Measurements from ENCODE around the gene OSTN. TPM values are rescaled to one million over a fixed set of nuclear protein-coding genes. Genes with fewer than 3 reads are reported as not detected.
"Not testable (repeated sequence)": the region's sequence is repeated elsewhere in the genome, so short reads cannot be mapped to it uniquely, and the experiment has no call there.

Gene OSTN
- total RNA-seq, 1 donor from 2014 or later = 3.8 TPM

- H3K4me3 Mint-ChIP-seq (ENCODE audit: unreplicated experiment) = no peak overlapping the region
- TF ChIP-seq CTCF (IDR thresholded peaks at IDR 0.05; ENCODE audit: partially characterized antibody, unreplicated experiment) = no peak
- no peak for DNase-seq
- peaks cover 16% of the 10 kb centered on the region for H3K36me3 Mint-ChIP-seq (ENCODE audit: unreplicated experiment)
- H3K4me1 Mint-ChIP-seq (ENCODE audit: low read depth, unreplicated experiment) = no peaks in the 10 kb centered on the region
- H3K27ac Mint-ChIP-seq (ENCODE audit: unreplicated experiment) = no peak overlapping the region
- peaks cover 2% of the 10 kb centered on the region for H3K27me3 Mint-ChIP-seq (ENCODE audit: unreplicated experiment)
- no peaks in the 10 kb centered on the region for H3K9me3 Mint-ChIP-seq (ENCODE audit: unreplicated experiment)
Observed at GRCh38 chr3:191268737-191269136, 69.7 kb downstream of the OSTN start.

GRCh38 chr3:191269289-191270085, 70.4 kb downstream of the OSTN start:
- no peak overlapping the region for H3K27ac Mint-ChIP-seq (ENCODE audit: unreplicated experiment)
- H3K4me1 Mint-ChIP-seq (ENCODE audit: low read depth, unreplicated experiment) = no peaks in the 10 kb centered on the region
- no peak overlapping the region for H3K4me3 Mint-ChIP-seq (ENCODE audit: unreplicated experiment)
- H3K9me3 Mint-ChIP-seq (ENCODE audit: unreplicated experiment) = no peaks in the 10 kb centered on the region
- DNase-seq = no peak
- peaks cover 16% of the 10 kb centered on the region for H3K36me3 Mint-ChIP-seq (ENCODE audit: unreplicated experiment)
- TF ChIP-seq CTCF (IDR thresholded peaks at IDR 0.05; ENCODE audit: partially characterized antibody, unreplicated experiment) = no peak
- H3K27me3 Mint-ChIP-seq (ENCODE audit: unreplicated experiment) = peaks cover 2% of the 10 kb centered on the region

- not testable (repeated sequence) for DNase-seq; H3K4me3 Mint-ChIP-seq (ENCODE audit: unreplicated experiment); H3K27ac Mint-ChIP-seq (ENCODE audit: unreplicated experiment); H3K36me3 Mint-ChIP-seq (ENCODE audit: unreplicated experiment); H3K9me3 Mint-ChIP-seq (ENCODE audit: unreplicated experiment); H3K27me3 Mint-ChIP-seq (ENCODE audit: unreplicated experiment)
- H3K4me1 Mint-ChIP-seq (ENCODE audit: low read depth, unreplicated experiment) = peaks cover 11% of the 10 kb centered on the region
Observed at GRCh38 chr3:191275244-191275643, 76.2 kb downstream of the OSTN start.

- Mint-ChIP-seq H3K4me1 (ENCODE audit: low read depth, unreplicated experiment) (peaks cover 15% of the 10 kb centered on the region), H3K9me3 (ENCODE audit: unreplicated experiment) (no peaks in the 10 kb centered on the region), H3K4me3 (ENCODE audit: unreplicated experiment) (peak overlapping the region; percentile 63), H3K27me3 (ENCODE audit: unreplicated experiment) (no peaks in the 10 kb centered on the region), H3K27ac (ENCODE audit: unreplicated experiment) (no peak overlapping the region), H3K36me3 (ENCODE audit: unreplicated experiment) (peaks cover 7% of the 10 kb centered on the region)
- no peak for TF ChIP-seq CTCF (IDR thresholded peaks at IDR 0.05; ENCODE audit: partially characterized antibody, unreplicated experiment)
- DNase-seq = no peak
Observed at GRCh38 chr3:191275751-191276150, 76.7 kb downstream of the OSTN start.

- no peaks in the 10 kb centered on the region for H3K27me3 Mint-ChIP-seq (ENCODE audit: unreplicated experiment)
- H3K36me3 Mint-ChIP-seq (ENCODE audit: unreplicated experiment) = no peaks in the 10 kb centered on the region
- H3K9me3 Mint-ChIP-seq (ENCODE audit: unreplicated experiment) = no peaks in the 10 kb centered on the region
- no peak for TF ChIP-seq CTCF (IDR thresholded peaks at IDR 0.05; ENCODE audit: partially characterized antibody, unreplicated experiment)
- no peak overlapping the region for H3K4me3 Mint-ChIP-seq (ENCODE audit: unreplicated experiment)
- H3K4me1 Mint-ChIP-seq (ENCODE audit: low read depth, unreplicated experiment) = peaks cover 15% of the 10 kb centered on the region
- DNase-seq = no peak
- no peak overlapping the region for H3K27ac Mint-ChIP-seq (ENCODE audit: unreplicated experiment)
Observed at GRCh38 chr3:191280111-191280510, 81.1 kb downstream of the OSTN start.

All from glutamatergic neuron (in vitro differentiated cells).